HTERT RPE-1 (cell line): ENCODE results near the gene LTBP1.

Experiments used
- in situ Hi-C: fragments of 300-500 bp; cut with MboI; formaldehyde crosslinking; loops from 4 replicates; pipeline ENCODE4 v1.14.3; 2020; ENCODE audit warnings: low sequenced_read_pairs

LTBP1 gene

DNA sequence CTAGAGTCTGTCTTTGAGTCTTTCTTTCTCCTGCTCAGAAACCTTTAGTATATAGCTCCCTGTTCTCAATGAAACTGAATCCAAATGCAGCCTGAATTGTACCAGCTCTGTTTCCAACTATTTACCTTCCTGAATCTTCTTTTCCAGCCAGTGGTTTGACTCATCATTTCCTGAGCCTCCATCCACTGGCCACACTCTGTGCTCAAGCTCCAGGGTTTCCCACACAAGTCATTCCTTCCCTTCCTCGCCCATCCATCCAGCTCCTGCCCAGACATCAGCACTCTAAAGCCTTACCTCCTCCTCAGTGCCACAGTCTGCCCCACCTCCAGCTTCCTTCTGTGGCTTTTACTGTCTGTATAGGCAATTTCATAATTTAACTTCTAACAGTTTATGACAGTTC, 296.1 kb downstream of the LTBP1 start:
- in situ Hi-C loops, result no loop called here

DNA sequence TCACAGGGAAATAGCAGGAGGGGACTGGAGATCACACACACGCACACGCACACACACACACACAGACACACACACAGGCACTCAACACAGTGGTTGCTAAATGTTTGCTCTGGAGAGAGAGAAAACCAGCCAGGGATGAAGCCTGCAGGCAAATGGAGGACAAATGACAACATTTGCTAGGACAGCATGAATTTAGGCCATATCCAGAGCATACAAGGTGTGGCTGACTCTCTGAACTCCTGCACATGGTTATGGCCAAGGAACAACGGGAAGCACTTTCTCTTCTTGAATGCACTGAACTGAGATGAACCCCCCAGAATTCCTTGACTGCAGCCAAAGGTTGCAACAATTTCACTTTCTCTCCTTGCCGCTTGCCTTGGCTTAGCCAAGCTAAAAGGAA, 299.7 kb downstream of the LTBP1 start:
- in situ Hi-C loops, result no loop called here

DNA sequence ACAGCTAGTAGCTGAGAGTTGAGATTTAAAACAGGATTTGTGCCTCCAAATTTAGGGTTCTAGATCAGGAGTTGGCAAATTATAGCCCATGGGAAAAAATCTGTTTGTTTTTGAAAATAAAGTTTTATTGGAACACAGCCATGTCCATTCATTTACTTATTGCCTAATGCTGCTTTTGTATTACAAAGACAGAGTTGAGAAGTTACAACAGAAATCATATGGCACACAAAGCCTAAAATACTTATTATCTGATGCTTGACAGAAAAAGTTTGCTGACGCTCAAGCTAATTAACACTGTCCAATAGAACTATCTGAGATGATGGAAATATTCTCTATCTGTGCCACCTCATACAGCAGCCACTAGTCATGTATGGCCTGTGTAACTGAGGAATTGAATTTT, 300.6 kb downstream of the LTBP1 start:
- in situ Hi-C loops, result no loop called here

DNA sequence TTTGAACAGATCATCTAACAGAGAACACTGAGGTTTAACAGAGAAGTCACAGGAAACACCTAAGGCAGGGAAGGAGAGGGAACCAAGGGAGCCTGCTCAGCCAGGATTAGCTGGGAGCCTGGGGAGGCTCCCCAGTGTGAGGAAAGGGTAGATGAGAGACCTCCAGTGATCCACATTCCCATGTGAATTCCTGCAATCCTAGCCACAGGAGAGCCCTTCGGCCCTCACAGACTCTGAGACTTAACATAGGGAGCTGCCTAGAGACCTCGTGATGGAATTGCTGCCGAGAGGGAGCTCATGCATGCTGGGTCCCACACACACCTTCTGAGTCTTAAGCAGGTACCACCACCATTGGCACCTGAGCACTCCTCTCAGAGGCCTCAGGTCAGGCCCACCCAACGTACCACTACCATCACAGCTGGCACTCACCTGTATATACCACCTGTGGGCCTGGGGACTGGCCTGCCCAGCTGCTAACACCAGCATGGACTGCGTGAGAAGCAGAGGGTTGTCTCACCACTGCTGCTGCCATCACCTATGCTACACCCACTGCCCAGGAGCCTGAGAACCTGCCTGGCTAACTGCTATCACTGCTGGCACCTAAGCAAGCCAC, 303.8 kb downstream of the LTBP1 start:
- in situ Hi-C loops, result no loop called here

DNA sequence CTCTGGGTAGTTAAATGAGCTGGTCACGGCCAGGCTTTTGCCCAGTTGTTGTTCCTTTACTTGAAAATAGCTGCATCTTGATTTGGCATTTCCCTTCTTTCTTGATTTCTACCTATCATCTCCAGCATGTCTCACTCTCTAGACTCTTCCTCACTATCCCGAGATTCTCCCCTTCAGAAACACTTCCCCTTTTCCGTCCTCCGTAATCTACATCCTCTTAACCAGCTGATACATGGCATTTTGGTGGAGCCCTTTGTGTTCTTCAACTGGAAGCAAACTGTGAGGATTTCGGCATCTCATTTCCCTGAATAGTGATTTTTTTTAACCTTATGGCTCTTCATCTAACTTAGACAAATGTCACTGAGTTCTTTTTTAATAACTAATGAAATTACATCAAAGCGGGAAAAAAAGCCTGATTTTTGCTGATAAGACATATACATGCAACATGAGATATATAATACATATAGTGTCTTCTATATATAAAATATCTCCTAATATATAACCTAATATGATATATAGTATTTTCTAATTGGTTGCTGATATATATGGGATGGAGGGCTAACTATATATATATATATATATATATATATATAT, 309.5 kb downstream of the LTBP1 start:
- in situ Hi-C loops, result no loop called here

DNA sequence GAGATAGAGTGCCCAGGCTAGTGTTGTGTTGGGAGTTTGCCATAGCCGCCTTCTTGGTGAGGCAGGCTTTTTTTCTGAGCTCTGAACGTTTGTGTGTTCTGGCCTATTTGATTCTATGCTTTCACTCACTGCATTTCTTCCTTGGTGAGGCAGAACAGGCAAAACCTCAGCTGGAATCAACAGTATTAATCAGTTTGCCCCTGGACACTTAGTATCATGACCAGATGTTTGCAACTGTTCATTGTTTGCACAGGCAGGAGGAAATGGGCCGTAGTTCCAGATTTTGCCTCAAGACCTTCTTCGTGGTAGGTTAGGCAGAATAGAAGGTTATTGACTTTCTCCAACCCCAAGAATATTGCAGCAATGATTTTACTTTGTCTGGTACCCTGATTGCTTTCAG, 311.6 kb downstream of the LTBP1 start:
- in situ Hi-C loops, result no loop called here

DNA sequence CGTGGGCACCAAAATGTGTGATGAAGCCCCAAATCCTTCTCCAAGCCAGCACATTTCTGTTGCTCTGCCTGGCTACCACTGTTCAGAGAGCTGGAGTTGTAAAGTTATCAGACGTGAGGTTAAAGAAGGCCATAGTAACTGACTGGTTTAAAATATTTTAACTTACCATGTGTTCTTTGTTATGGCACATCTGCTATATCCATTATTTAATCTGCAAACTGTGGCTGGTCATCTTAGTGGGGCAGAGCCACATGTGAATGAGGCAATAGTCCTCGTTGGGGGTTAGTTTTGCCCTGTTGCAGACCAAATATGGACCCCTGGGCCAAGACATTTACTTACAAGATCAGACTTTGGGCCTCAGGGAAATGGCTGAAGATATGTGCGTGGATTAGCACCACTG, 315.3 kb downstream of the LTBP1 start:
- in situ Hi-C loops, result no loop called here

DNA sequence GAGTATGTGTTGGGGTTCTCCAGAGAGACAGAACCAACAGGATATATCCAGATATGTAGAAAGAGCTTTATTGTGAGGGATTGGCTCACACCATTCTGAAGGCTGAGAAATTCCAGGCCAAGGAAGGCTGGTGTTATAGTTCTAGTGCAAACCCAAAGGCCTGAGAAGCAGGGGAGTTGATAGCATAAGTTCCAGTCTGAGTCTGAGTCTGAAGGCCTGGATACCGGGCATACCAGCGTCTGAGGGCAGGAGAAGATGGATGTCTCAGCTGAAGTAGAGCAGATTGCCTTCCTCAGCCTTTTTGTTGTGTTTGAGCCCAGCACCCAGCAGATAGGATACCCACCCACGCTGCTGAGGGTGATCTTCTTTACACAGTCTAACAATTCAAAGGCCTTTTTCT, 318.0 kb downstream of the LTBP1 start:
- in situ Hi-C loops, result no loop called here

DNA sequence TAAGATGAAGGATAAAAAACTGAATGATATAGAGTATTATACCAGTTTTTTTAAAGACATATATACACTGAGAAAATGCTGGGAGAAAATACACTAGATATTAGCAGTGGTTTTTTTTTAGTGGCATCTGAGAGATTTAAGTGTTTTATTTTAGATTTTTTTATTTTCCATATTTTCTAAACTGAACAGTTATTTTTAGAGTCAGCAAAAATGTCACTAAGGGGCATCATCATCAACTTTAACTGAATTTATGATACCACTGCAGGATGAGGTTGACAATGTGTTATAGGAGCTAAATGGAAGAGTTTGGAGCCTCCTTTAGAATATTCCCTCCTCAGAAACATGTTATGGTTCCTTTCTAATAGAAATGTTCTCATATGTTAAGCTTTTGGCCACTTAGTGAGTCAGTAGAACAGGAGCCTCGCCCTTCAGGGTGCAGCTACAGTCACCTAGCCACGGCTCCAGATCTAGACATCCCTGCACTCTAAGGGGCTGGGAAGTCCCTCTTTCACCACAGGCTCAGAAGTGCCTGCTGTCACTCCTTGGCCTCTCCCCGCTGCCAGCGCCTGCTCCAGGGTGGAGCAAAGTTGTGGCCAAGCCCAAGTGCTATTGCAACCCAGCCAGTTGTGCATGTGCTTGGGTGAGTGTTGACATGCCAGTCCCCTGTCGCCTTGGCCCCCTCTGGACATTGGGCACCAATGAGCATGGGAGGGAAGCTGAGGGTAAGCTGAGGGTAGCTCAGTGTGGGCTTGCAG, 319.0 kb downstream of the LTBP1 start:
- in situ Hi-C loops, result no loop called here

DNA sequence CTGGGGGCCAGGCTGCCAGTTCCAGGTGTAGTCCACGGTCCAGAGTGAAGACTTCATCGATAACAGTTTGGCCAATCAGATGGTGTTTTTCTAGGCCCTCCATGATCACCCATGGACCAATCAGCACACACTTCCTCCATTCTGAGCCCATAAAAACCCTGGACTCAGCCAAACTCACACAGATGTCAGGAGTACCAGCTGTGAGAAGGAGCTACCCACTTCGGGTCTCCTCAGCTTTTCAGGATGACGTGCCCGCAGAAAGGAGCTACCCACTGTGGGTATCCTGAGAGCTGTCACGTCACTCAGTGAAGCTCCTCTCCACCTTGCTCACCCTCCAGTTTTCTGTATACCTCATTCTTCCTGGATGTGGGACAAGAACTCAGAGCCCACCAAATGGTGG, 319.7 kb downstream of the LTBP1 start:
- in situ Hi-C loops, result no loop called here

DNA sequence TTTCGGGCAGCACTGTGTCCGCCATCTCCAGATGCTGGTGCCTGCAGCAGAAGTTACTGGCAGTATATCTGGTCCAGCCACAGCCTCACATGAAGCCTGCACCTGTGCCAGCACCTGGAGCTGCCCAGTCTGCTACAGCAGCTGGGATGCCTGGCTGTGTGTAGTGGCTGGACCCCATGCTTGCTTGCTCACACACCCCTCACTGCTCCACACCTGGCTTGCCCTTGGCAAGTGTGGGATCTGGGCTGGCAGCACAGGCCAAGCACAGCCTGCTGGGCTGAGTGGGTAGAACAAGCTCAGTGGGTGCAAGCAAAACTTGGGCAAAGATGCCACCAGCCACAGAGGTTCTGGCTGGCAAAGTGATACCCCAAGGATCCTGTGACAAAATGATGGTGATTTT, 320.3 kb downstream of the LTBP1 start:
- in situ Hi-C loops, result no loop called here

DNA sequence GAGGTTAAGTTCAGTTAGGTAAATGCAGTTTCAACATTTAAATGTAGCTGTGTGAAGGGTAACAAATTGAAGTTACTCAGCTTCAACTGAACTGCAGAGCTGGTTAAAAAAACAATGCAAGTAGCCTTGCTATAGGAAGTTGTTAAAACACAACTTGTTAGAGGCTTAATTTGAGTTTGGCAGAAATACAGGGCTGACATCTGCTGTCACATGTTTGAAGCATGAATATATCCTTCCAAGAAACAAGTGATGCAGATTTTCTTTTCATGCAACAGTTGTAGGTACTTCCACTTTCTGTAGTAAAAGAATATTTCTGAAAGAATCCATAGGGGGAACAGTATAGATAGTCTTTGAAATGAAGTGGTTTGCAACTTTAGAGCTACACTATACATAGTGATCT, 321.0 kb downstream of the LTBP1 start:
- in situ Hi-C loops, result no loop called here

DNA sequence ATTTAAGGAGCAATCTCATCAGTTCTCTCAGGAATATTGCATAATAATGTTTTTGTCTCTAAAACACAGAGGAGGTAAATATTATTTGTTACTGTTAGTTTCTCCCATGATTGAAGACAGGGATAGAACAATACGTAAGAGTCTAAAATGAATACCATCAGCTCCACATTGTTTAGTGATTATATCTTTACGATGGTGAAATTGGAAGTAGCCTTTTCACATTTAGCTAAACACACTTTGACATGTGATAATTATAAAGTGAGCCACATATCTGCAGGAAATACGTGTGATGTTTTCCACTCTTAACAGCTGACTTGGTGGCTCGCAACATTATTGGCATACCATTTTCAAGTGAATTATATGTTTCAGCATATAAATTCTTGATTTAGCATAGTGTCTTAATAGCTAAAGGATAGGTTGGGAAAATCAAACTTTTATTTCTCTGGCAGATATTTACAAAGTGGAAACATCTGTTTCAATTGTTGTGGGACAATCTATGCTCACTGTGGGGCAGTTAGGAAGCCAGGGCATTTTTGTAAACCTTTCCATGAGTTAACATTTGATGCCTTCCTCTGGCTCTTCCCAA, 321.6 kb downstream of the LTBP1 start:
- in situ Hi-C loops, result no loop called here

DNA sequence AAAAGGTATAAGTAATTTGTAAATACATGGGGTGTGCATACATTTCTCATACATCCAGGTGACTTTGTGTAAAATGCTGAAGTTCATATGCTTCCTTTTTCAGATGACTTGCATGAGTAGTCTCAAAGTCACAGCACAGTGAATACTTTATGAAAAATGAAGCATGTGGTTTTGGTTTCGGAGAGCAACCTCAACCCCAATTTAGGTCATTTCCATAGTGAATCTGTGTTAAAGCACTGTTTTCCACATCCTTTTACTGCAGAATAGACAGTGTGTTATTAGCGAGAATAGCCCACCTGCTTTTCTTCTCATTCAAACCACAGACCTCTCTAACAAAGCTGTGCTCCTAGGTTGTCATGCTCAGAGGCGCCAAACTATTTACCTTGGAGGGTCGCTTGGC, 325.2 kb downstream of the LTBP1 start:
- in situ Hi-C loops, result no loop called here

DNA sequence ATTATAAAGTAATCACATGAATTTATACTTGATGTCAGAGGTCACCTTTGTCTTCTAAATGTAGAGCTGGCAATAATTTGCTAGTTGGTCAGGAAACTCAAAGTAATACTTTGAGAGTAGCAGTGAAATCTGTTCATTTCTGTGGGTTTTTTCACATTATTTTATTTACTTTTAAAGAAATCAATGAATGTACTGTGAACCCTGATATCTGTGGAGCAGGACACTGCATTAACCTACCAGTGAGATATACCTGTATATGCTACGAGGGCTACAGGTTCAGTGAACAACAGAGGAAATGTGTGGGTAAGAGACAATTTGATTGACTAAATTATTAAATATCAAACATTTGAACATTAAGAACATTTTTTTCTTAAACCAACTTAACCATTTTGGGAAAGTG, 326.7 kb downstream of the LTBP1 start:
- in situ Hi-C loops, result no loop called here

DNA sequence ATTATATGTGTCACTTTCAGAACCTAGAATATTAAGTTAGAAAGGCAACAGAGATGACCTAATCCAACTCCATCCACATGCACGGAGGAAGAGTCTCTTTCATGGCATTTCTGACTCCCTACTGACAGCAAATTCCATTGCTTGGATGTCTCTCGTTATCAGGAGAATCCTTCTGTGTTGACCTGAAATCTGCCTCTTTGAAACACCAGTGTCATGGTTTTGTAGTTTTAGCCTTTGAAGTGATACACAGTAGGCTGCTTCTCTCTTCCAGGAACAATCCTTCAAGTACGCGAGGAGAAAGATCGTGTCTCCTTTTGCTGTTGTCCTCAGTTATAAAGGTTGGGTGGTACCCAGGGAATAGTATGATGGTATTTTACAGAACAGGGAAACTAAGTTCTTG, 327.8 kb downstream of the LTBP1 start:
- in situ Hi-C loops, result no loop called here

DNA sequence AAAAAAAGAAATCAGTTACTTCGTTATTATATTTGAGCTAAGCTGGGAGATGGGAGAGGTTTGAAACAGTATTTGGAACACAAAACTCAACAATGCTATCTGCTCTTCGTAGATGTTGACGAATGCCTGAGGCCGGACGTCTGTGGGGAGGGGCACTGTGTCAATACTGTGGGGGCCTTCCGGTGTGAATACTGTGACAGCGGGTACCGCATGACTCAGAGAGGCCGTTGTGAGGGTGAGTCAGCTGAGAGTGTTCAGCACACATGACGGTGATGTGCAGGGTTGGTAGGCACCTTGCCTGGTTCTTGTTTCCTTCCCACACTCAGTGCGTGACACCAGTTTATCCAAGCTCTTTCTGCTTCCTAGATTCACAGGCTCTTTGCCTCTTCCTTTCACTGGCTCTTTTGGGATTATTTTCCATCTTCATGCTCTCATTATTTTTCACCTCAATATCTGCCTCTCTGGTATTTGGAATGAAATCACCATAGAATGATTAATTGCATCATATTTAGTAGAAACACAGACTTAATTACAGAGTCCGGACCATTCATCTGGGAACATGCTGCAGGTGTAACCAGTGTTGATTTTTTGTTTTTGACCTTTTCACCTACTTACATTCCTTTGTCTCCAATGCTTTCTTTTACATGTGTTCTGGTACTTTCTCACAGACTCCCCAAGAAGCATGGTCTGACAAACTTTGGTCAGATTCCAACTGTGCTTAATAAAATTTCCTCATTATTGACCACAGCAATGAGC, 329.1 kb downstream of the LTBP1 start:
- in situ Hi-C loops, result no loop called here

DNA sequence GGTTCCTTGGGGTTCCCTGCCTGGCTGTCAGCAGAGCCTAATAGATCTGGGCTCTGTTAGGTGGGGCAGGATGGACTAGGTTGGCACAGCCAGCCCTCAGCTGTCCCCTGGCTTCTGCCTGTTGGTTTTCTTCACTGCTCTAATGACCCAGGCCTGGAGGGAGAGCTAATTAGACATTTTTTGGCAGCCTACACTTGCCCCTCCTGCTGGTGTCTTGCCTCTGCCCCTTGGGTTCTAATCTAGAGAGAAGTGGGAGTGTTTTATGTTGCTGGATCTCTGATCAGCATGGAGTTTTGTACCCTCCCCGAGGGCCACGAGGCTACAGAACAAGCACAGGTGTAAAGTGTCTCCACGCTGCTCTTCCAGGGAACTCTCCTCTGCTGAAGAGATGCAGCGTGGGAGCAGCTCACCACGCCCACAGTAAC, 330.3 kb downstream of the LTBP1 start:
- in situ Hi-C loops, result no loop called here

DNA sequence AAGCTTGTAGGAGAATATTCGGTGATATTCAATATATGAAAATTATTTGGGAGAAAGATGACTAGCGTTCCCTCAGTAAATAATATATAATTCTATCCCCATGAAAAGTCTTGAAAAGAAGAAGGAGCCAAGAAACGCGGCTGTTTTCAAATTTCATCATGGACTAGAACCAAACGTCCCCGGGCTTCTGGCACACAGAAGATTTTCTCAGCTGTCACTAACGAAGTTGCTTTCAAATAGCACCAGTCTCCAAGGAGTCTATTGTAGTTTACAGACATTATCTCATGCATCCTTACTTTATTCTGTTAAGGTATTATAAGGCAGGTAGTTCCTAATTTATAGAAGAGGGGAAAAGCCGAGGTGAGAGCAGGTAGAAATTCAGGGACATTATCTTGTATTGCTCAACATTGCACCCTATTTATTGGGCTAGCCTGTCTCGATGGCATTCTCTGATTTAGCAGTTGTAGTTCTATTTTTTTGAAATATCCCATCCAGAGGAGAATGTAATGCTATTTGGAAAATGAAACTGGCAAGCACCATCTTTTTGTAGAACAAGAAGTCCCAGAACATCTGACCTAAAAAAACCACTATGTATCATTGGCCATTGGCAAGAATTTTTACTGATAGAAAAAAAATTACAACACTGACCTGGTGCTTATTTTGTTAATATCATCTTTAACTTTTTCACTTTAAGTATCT, 331.6 kb downstream of the LTBP1 start:
- in situ Hi-C loops, result no loop called here

DNA sequence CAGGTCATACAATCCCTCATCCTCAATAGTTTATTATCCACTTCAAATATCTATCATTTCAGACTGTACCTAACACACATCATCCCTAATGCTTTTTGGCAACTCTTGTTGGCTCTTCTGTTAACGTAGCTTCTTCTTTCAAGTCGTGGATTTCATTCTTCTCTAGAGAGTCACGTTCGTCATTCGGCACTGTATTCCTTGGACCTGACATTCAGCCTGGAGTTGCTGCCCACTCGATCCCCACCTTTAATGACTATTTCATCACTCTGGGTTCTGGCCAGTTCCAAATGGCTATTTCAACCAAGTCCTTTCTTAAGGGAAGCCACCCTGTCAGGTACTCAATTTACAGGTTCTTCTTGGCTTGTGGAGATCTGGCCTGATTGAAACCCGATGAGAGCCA, 337.5 kb downstream of the LTBP1 start:
- in situ Hi-C loops, result no loop called here

DNA sequence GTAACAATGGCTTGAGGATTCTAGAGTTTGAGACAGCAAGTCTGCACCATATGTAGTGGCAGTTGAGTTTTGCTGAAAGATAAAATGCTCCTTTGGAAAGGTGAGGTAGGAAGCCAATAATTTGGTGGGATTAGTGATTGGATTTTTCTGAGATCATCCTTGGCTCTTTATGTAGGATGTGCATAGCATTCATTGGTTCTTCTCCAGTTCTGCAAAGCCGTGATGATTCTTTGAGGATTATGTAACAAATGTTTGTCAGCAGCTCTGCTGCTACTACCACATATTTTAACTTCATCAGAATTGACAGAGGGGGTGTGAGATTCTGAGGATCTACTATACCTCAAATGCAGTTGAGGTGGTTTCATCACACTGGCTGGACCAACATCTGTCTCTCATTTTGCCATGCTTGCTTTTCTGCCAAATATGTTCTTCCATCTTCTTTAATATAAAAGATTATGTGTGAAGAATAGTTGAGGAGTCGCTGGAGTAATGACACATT, 340.8 kb downstream of the LTBP1 start:
- in situ Hi-C loops, result no loop called here
